ENCODE measurements around the gene MAMSTR. TPM values are rescaled to one million over a fixed set of nuclear protein-coding genes. Genes with fewer than 3 reads are reported as not detected.

The MAMSTR gene
- total and polyA plus RNA-seq, 4 donors = 0.48 to 1.5 (median 1.2) TPM

- H3K4me3 ChIP-seq = no peak overlapping the region
- no peak for ATAC-seq (ENCODE audit: insufficient read depth, low FRiP score)
- H3K9ac ChIP-seq (ENCODE audit: insufficient read depth in 1 of 2, low read length in 2 of 2) = peak overlapping the region in 1 of 2 donors; percentile 62
- WGBS, 2 donors = 24 to 55% methylated on average over 17 to 24 of the region's 24 CpGs
- H3K27ac ChIP-seq (ENCODE audit: low read depth in 1 of 2, low read length in 1 of 2) = peak overlapping the region; percentile 17 to 56
- TF ChIP-seq, protein P1, sequence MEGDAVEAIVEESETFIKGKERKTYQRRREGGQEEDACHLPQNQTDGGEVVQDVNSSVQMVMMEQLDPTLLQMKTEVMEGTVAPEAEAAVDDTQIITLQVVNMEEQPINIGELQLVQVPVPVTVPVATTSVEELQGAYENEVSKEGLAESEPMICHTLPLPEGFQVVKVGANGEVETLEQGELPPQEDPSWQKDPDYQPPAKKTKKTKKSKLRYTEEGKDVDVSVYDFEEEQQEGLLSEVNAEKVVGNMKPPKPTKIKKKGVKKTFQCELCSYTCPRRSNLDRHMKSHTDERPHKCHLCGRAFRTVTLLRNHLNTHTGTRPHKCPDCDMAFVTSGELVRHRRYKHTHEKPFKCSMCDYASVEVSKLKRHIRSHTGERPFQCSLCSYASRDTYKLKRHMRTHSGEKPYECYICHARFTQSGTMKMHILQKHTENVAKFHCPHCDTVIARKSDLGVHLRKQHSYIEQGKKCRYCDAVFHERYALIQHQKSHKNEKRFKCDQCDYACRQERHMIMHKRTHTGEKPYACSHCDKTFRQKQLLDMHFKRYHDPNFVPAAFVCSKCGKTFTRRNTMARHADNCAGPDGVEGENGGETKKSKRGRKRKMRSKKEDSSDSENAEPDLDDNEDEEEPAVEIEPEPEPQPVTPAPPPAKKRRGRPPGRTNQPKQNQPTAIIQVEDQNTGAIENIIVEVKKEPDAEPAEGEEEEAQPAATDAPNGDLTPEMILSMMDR (IDR thresholded peaks at IDR 0.05; ENCODE audit: control extremely low read depth, extremely low read depth) = no peak
- no peaks in the 10 kb centered on the region for H3K9me3 ChIP-seq (ENCODE audit: control insufficient read depth in 4 of 4, insufficient read depth in 3 of 4, low read length in 3 of 4)
- peak; percentile 87 to 93 (median 88) for DNase-seq
- peaks cover 0 to 4% (median 0%) of the 10 kb centered on the region in 4 donors for H3K36me3 ChIP-seq (ENCODE audit: control insufficient read depth in 4 of 4, insufficient read depth in 4 of 4, low read length in 4 of 4)
- H3K4me1 ChIP-seq (ENCODE audit: control insufficient read depth in 5 of 5, insufficient read depth in 5 of 5, low read length in 5 of 5) = peaks cover 0 to 46% (median 18%) of the 10 kb centered on the region in 5 donors
- H3K27me3 ChIP-seq (ENCODE audit: control insufficient read depth in 3 of 3, insufficient read depth in 3 of 3, low read length in 2 of 3) = no peaks in the 10 kb centered on the region
Observed at GRCh38 chr19:48716562-48717291, 2.8 kb downstream of the MAMSTR start.

DNA sequence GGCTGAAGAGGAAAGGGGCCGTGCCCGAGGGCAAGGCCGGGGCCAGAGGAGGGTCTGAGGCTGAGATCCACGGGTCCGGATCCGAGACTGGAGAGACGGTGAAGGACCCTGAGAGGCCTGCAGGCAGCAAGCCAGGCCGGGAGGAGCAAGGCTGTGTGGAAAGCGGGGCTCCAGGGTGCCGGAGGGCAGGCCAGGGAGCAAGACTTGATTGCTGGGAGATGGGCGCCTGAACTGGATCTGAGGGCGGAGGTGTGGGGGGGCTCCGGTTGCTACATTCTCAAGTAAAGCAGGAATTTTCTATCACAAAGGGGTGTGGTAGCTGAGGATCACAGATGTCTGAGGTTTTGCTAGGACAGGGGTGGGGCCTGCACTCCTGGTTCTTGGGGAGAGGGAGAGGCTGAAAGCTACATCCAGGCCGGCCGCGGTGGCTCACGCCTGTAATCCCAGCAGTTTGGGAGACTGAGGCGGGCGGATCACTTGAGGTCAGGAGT lies 3.8 kb downstream of the MAMSTR start:
- no peaks in the 10 kb centered on the region for H3K27me3 ChIP-seq (ENCODE audit: control insufficient read depth in 3 of 3, insufficient read depth in 3 of 3, low read length in 2 of 3)
- DNase-seq = no peak
- peaks cover 0 to 3% (median 0%) of the 10 kb centered on the region in 4 donors for H3K9me3 ChIP-seq (ENCODE audit: control insufficient read depth in 4 of 4, insufficient read depth in 3 of 4, low read length in 3 of 4)
- H3K9ac ChIP-seq (ENCODE audit: insufficient read depth in 1 of 2, low read length in 2 of 2) = peak overlapping the region in 1 of 2 donors; percentile 13
- H3K36me3 ChIP-seq (ENCODE audit: control insufficient read depth in 4 of 4, insufficient read depth in 4 of 4, low read length in 4 of 4) = peaks cover 0 to 2% (median 0%) of the 10 kb centered on the region in 4 donors
- 71 to 86% methylated on average over 19 of the region's 19 CpGs for WGBS, 2 donors
- no peak overlapping the region for H3K4me3 ChIP-seq
- TF ChIP-seq, protein P1 (IDR thresholded peaks at IDR 0.05; ENCODE audit: control extremely low read depth, extremely low read depth) = no peak
- H3K27ac ChIP-seq (ENCODE audit: low read depth in 1 of 2, low read length in 1 of 2) = peak overlapping the region; percentile 34 to 37
- no peak for ATAC-seq (ENCODE audit: insufficient read depth, low FRiP score)
- H3K4me1 ChIP-seq (ENCODE audit: control insufficient read depth in 5 of 5, insufficient read depth in 5 of 5, low read length in 5 of 5) = peaks cover 0 to 46% (median 17%) of the 10 kb centered on the region in 5 donors

GRCh38 chr19:48714759-48715675 lies 4.5 kb downstream of the MAMSTR start:
- H3K4me3 ChIP-seq = peak overlapping the region; percentile 17
- H3K4me1 ChIP-seq (ENCODE audit: control insufficient read depth in 5 of 5, insufficient read depth in 5 of 5, low read length in 5 of 5) = peaks cover 0 to 42% (median 16%) of the 10 kb centered on the region in 5 donors
- no peaks in the 10 kb centered on the region for H3K27me3 ChIP-seq (ENCODE audit: control insufficient read depth in 3 of 3, insufficient read depth in 3 of 3, low read length in 2 of 3)
- DNase-seq (peak in 1 of 3 donors; percentile 18), ATAC-seq (ENCODE audit: insufficient read depth, low FRiP score) (no peak)
- H3K9me3 ChIP-seq (ENCODE audit: control insufficient read depth in 4 of 4, insufficient read depth in 3 of 4, low read length in 3 of 4) = peaks cover 0 to 3% (median 0%) of the 10 kb centered on the region in 4 donors
- TF ChIP-seq, protein P1 (IDR thresholded peaks at IDR 0.05; ENCODE audit: control extremely low read depth, extremely low read depth) = no peak
- peak overlapping the region in 1 of 2 donors; percentile 78 for H3K9ac ChIP-seq (ENCODE audit: insufficient read depth in 1 of 2, low read length in 2 of 2)
- H3K36me3 ChIP-seq (ENCODE audit: control insufficient read depth in 4 of 4, insufficient read depth in 4 of 4, low read length in 4 of 4) = no peaks in the 10 kb centered on the region
- peak overlapping the region; percentile 69 to 86 for H3K27ac ChIP-seq (ENCODE audit: low read depth in 1 of 2, low read length in 1 of 2)
- WGBS, 2 donors = 62 to 64% methylated on average over 26 of the region's 26 CpGs
